DOHH2 (cell line): ENCODE measurements around the gene MACROD2.

Experiments
- H3F3A ChIP-seq: fragments of 200-600 bp; sonication (generic), shearing (Covaris generic); 2 replicates; pipeline ENCODE4 v1.6.0; 2016; ENCODE audit warnings: antibody characterized with exemption, mild to moderate bottlenecking; ENCODE audit not compliant: control insufficient read depth, insufficient read depth
- H3K27ac ChIP-seq: fragments of 200-600 bp; sonication (generic); 2 replicates; pipeline ENCODE4 v1.5.1; 2014; ENCODE audit warnings: low read depth, mild to moderate bottlenecking, low read length, moderate library complexity
- H3K27me3 ChIP-seq: fragments of 200-600 bp; sonication (generic); 2 replicates; pipeline ENCODE4 v1.6.1; 2014; ENCODE audit warnings: mild to moderate bottlenecking, low read length, mixed read lengths; ENCODE audit not compliant: control insufficient read depth
- H3K36me3 ChIP-seq: fragments of 200-600 bp; sonication (generic); 2 replicates; pipeline ENCODE4 v1.6.1; 2014; ENCODE audit warnings: mild to moderate bottlenecking, low read length, moderate library complexity, mixed read lengths; ENCODE audit not compliant: control insufficient read depth
- H3K4me1 ChIP-seq: fragments of 200-600 bp; sonication (generic); 2 replicates; pipeline ENCODE4 v1.6.1; 2014; ENCODE audit warnings: mild to moderate bottlenecking, low read length, mixed read lengths; ENCODE audit not compliant: control insufficient read depth
- H3K4me2 ChIP-seq: fragments of 200-600 bp; sonication (generic); 2 replicates; pipeline ENCODE4 v1.6.0; 2014; ENCODE audit warnings: mild to moderate bottlenecking, low read length, moderate library complexity
- H3K4me3 ChIP-seq: fragments of 200-600 bp; sonication (generic); 2 replicates; pipeline ENCODE4 v1.5.1; 2014; ENCODE audit warnings: mild to moderate bottlenecking, low read length, mixed read lengths
- H3K79me2 ChIP-seq: fragments of 200-600 bp; sonication (generic); 2 replicates; pipeline ENCODE4 v1.6.1; 2014; ENCODE audit warnings: mild to moderate bottlenecking, low read length, mixed read lengths; ENCODE audit not compliant: control insufficient read depth
- H3K9me2 ChIP-seq: fragments of 200-600 bp; sonication (generic); replicated peaks from 2 replicates; pipeline ENCODE4 v1.6.1; 2014; ENCODE audit warnings: mild to moderate bottlenecking, low read length, mixed read lengths; ENCODE audit not compliant: control insufficient read depth
- H3K9me3 ChIP-seq: fragments of 200-600 bp; sonication (generic); 2 replicates; pipeline ENCODE4 v1.6.1; 2014; ENCODE audit warnings: antibody characterized with exemption, low read length, mixed read lengths; ENCODE audit not compliant: control insufficient read depth, insufficient read depth
- H4K20me1 ChIP-seq: fragments of 200-600 bp; sonication (generic); 2 replicates; pipeline ENCODE4 v1.6.0; 2014; ENCODE audit warnings: low read depth, mild to moderate bottlenecking, antibody characterized with exemption, low read length, moderate library complexity; ENCODE audit not compliant: control insufficient read depth, insufficient read depth
- EZH2phosphoT487 ChIP-seq: fragments of 200-600 bp; sonication (generic); IDR thresholded peaks from 2 replicates; pipeline ENCODE4 v1.6.1; 2017; ENCODE audit warnings: borderline replicate concordance, mild to moderate bottlenecking, antibody characterized with exemption, low read length, moderate library complexity, mixed read lengths
- TF ChIP-seq, protein P1 (sequence below): fragments of 200-600 bp; sonication (generic); IDR thresholded peaks from one replicate; pipeline ENCODE4 v1.5.1; 2014; ENCODE audit warnings: antibody characterized with exemption, mild to moderate bottlenecking, low read depth, low read length; ENCODE audit not compliant: poor library complexity, severe bottlenecking

The MACROD2 gene

DNA sequence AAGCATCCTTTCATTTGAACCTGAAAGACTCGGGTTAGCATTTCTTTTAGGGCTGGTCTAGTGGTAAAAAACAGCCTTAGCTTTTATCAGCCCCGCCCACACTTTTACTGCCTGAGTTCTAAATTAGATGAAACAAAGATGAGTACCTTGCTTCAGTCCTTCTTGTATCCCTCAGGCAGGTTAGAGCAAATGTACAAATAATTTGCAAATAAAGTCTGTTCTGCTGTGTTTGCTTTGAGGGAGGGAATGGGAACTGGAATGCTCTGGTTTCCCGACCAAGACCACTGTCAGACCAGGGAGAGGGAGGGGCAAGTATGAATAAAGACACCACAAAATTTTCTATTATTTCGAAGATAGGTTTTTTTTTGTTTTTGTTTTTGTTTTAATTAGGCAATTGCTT, 427.6 kb downstream of the MACROD2 start:
- H4K20me1 ChIP-seq, result no peaks in the 10 kb centered on the region
- no peak for TF ChIP-seq EZH2phosphoT487
- TF ChIP-seq, protein P1, sequence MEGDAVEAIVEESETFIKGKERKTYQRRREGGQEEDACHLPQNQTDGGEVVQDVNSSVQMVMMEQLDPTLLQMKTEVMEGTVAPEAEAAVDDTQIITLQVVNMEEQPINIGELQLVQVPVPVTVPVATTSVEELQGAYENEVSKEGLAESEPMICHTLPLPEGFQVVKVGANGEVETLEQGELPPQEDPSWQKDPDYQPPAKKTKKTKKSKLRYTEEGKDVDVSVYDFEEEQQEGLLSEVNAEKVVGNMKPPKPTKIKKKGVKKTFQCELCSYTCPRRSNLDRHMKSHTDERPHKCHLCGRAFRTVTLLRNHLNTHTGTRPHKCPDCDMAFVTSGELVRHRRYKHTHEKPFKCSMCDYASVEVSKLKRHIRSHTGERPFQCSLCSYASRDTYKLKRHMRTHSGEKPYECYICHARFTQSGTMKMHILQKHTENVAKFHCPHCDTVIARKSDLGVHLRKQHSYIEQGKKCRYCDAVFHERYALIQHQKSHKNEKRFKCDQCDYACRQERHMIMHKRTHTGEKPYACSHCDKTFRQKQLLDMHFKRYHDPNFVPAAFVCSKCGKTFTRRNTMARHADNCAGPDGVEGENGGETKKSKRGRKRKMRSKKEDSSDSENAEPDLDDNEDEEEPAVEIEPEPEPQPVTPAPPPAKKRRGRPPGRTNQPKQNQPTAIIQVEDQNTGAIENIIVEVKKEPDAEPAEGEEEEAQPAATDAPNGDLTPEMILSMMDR, result no peak
- no peaks in the 10 kb centered on the region for H3K9me3 ChIP-seq
- H3F3A ChIP-seq, result no peaks in the 10 kb centered on the region
- H3K4me3 ChIP-seq, result no peak overlapping the region
- H3K27me3 ChIP-seq, result no peaks in the 10 kb centered on the region
- no peaks in the 10 kb centered on the region for H3K4me1 ChIP-seq
- no peaks in the 10 kb centered on the region for H3K36me3 ChIP-seq
- no peaks in the 10 kb centered on the region; the same call in 1 of the 2 replicates for H3K9me2 ChIP-seq
- H3K79me2 ChIP-seq, result no peaks in the 10 kb centered on the region
- no peak overlapping the region for H3K4me2 ChIP-seq
- H3K27ac ChIP-seq, result no peak overlapping the region

DNA sequence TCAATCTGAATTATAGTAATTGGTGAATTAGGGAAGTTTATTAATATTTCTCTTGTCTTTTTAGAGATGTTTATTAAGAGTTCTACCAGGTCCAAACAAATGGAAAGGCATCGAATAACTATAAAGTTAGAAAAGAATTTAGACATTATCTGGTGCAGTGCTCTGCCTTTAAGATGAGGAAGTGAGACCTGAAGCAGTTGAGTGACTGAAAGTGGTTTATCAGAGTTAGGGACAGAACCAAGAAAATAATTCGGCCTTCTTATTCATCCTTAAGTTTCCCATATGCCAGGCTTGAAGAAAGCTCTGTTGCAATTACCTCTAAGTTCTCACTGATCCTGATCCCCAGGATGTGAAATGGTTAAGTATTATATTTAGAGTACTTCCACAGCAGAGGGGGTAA, 436.3 kb downstream of the MACROD2 start:
- no peak for TF ChIP-seq EZH2phosphoT487
- TF ChIP-seq, protein P1, result no peak

DNA sequence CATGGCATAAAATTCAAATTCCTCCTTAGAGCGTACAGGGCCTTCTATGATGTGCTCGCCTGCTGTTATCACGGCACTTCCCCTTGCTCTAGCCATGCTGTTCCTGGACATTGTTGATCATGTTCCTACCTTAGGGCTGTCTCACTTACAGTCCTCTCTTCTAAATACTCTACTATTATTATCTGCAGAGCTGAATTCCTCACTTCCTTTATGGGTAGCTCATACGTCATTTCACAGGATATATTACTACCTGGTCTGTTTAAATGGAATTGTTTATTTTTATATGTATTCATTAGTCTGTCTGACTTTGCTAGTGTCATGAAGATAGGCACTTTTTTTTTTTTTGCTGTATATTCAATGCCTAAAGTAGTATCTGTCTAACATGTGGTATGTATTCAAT, 436.8 kb downstream of the MACROD2 start:
- Histone ChIP-seq H3K36me3 (no peaks in the 10 kb centered on the region), H3K27ac (no peak overlapping the region), H3F3A (no peaks in the 10 kb centered on the region), H3K4me2 (no peak overlapping the region), H3K27me3 (no peaks in the 10 kb centered on the region), H3K4me3 (no peak overlapping the region), H3K9me2 (no peaks in the 10 kb centered on the region), H3K79me2 (no peaks in the 10 kb centered on the region), H3K4me1 (no peaks in the 10 kb centered on the region), H3K9me3 (no peaks in the 10 kb centered on the region), H4K20me1 (no peaks in the 10 kb centered on the region)
- TF ChIP-seq, protein P1, result no peak
- TF ChIP-seq EZH2phosphoT487, result no peak

More for the DNA sequence above, 436.3 kb downstream of the MACROD2 start:
- Histone ChIP-seq H4K20me1 (no peaks in the 10 kb centered on the region), H3K79me2 (no peaks in the 10 kb centered on the region), H3K4me2 (no peak overlapping the region), H3K9me2 (no peaks in the 10 kb centered on the region), H3K4me3 (no peak overlapping the region), H3K27me3 (no peaks in the 10 kb centered on the region), H3K4me1 (no peaks in the 10 kb centered on the region), H3K36me3 (no peaks in the 10 kb centered on the region), H3K9me3 (no peaks in the 10 kb centered on the region), H3K27ac (no peak overlapping the region), H3F3A (no peaks in the 10 kb centered on the region)

DNA sequence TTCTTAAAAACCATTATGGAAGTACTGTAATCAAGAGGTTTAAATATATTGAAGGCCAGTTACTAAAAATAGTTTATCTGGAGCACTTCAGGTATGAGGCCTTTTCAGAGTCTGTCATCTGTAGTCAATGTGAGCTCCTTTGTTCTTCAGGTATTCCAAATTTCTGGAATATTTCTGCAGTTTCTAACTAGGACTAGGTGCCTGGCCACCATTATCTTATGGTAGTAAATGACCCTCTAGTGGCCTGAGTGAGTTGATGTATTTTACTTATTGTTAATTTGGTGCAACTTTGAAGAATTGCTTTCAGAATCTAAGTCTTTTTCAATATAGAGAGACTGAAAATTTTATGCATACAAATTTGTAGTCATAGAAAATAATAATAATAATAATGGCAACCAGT, 437.3 kb downstream of the MACROD2 start:
- Histone ChIP-seq H3K9me2 (no peaks in the 10 kb centered on the region), H3F3A (no peaks in the 10 kb centered on the region), H3K79me2 (no peaks in the 10 kb centered on the region), H3K4me1 (no peaks in the 10 kb centered on the region), H3K4me2 (no peak overlapping the region), H3K27ac (no peak overlapping the region), H3K4me3 (no peak overlapping the region), H3K27me3 (no peaks in the 10 kb centered on the region), H3K9me3 (no peaks in the 10 kb centered on the region), H3K36me3 (no peaks in the 10 kb centered on the region), H4K20me1 (no peaks in the 10 kb centered on the region)
- no peak for TF ChIP-seq EZH2phosphoT487
- TF ChIP-seq, protein P1, result no peak
